ENCODE data around the gene KIF17. TPM values are rescaled to one million over a fixed set of nuclear protein-coding genes. Genes with fewer than 3 reads are reported as not detected.

KIF17 gene
- polyA plus RNA-seq, 4 donors, result 1.3 to 2.7 (median 2.4) TPM

GRCh38 chr1:20644416-20644815 lies 73.4 kb downstream of the KIF17 start:
- no peak overlapping the region for H3K4me3 ChIP-seq (ENCODE audit: low read depth in 1 of 3, low read length in 3 of 3)
- 94 to 96% (median 95%) methylated on average over 13 of the region's 13 CpGs for WGBS, 3 donors
- peaks cover 8 to 73% (median 30%) of the 10 kb centered on the region in 3 donors for H3K36me3 ChIP-seq (ENCODE audit: control insufficient read depth in 3 of 3, insufficient read depth in 2 of 3, low read depth in 1 of 3, low read length in 3 of 3)
- no peak overlapping the region for H3K27ac ChIP-seq (ENCODE audit: low read depth in 1 of 3, low read length in 2 of 3)
- no peaks in the 10 kb centered on the region for H3K27me3 ChIP-seq (ENCODE audit: control insufficient read depth in 3 of 3, insufficient read depth in 3 of 3, low read length in 3 of 3)
- no peak for DNase-seq
- no peak for FAIRE-seq
- H3K9me3 ChIP-seq (ENCODE audit: control insufficient read depth in 2 of 2, insufficient read depth in 1 of 2, low read depth in 1 of 2, low read length in 1 of 2), result no peaks in the 10 kb centered on the region
- no peaks in the 10 kb centered on the region for H3K4me1 ChIP-seq (ENCODE audit: control insufficient read depth in 3 of 3, insufficient read depth in 2 of 3, low read depth in 1 of 3, low read length in 2 of 3)

DNA sequence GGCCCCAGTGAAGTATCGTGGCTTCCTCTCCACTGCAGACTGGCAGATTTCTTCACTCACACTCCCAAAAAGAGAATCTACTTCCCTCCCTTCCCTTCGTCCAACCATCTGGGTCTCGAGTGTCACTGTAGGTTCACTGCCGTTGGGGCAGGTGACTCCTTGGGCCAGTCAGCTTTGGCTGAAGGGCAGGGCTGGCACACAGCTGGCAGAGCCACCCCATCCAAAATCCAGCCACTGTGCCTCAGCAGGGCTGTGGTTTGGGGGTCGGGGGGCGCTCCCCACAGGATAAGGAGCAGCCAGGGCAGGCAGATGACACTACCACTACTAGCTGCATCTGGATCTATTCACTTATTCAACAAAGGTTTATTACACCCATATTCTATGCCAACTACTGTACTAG lies 74.7 kb downstream of the KIF17 start:
- H3K9me3 ChIP-seq (ENCODE audit: control insufficient read depth in 2 of 2, insufficient read depth in 1 of 2, low read depth in 1 of 2, low read length in 1 of 2), result no peaks in the 10 kb centered on the region
- H3K4me1 ChIP-seq (ENCODE audit: control insufficient read depth in 3 of 3, insufficient read depth in 2 of 3, low read depth in 1 of 3, low read length in 2 of 3), result no peaks in the 10 kb centered on the region
- H3K4me3 ChIP-seq (ENCODE audit: low read depth in 1 of 3, low read length in 3 of 3), result no peak overlapping the region
- H3K36me3 ChIP-seq (ENCODE audit: control insufficient read depth in 3 of 3, insufficient read depth in 2 of 3, low read depth in 1 of 3, low read length in 3 of 3), result peaks cover 5 to 70% (median 24%) of the 10 kb centered on the region in 3 donors
- H3K27me3 ChIP-seq (ENCODE audit: control insufficient read depth in 3 of 3, insufficient read depth in 3 of 3, low read length in 3 of 3), result no peaks in the 10 kb centered on the region
- no peak overlapping the region for H3K27ac ChIP-seq (ENCODE audit: low read depth in 1 of 3, low read length in 2 of 3)
- FAIRE-seq (no peak), DNase-seq (no peak)
- WGBS, 3 donors, result 69 to 88% (median 79%) methylated on average over 6 of the region's 6 CpGs

- Histone ChIP-seq H3K27ac (ENCODE audit: low read depth in 1 of 3, low read length in 2 of 3) (no peak overlapping the region), H3K4me3 (ENCODE audit: low read depth in 1 of 3, low read length in 3 of 3) (no peak overlapping the region), H3K9me3 (ENCODE audit: control insufficient read depth in 2 of 2, insufficient read depth in 1 of 2, low read depth in 1 of 2, low read length in 1 of 2) (no peaks in the 10 kb centered on the region), H3K4me1 (ENCODE audit: control insufficient read depth in 3 of 3, insufficient read depth in 2 of 3, low read depth in 1 of 3, low read length in 2 of 3) (no peaks in the 10 kb centered on the region), H3K27me3 (ENCODE audit: control insufficient read depth in 3 of 3, insufficient read depth in 3 of 3, low read length in 3 of 3) (no peaks in the 10 kb centered on the region), H3K36me3 (ENCODE audit: control insufficient read depth in 3 of 3, insufficient read depth in 2 of 3, low read depth in 1 of 3, low read length in 3 of 3) (peaks cover 5 to 71% (median 21%) of the 10 kb centered on the region in 3 donors)
- 81 to 93% (median 83%) methylated on average over 10 of the region's 10 CpGs for WGBS, 3 donors
- FAIRE-seq, result no peak
- no peak for DNase-seq
Observed at GRCh38 chr1:20641975-20642374, 75.8 kb downstream of the KIF17 start.

DNA sequence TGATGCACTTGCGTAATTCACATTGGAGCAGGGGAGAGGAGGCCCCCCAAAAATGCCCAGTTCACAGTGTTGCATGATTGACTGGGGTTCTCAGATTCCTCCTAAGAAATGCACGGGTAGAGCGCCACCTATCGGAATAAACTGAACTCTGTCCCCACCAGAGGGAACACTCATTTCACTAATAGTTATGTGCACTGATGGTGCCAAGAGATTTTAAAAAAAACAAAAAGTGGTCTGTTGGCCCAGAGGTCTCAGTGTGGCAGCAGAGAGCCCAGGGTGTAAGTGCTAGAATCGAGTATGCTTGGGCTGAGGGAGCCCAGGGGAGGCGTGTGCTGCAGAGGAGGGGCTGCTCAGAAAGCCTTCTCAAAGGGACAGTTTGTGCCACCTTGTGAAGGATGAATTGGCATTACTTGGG lies 77.6 kb downstream of the KIF17 start:
- Histone ChIP-seq H3K9me3 (ENCODE audit: control insufficient read depth in 2 of 2, insufficient read depth in 1 of 2, low read depth in 1 of 2, low read length in 1 of 2) (no peaks in the 10 kb centered on the region), H3K4me1 (ENCODE audit: control insufficient read depth in 3 of 3, insufficient read depth in 2 of 3, low read depth in 1 of 3, low read length in 2 of 3) (no peaks in the 10 kb centered on the region), H3K27me3 (ENCODE audit: control insufficient read depth in 3 of 3, insufficient read depth in 3 of 3, low read length in 3 of 3) (no peaks in the 10 kb centered on the region), H3K36me3 (ENCODE audit: control insufficient read depth in 3 of 3, insufficient read depth in 2 of 3, low read depth in 1 of 3, low read length in 3 of 3) (peaks cover 2 to 69% (median 16%) of the 10 kb centered on the region in 3 donors), H3K4me3 (ENCODE audit: low read depth in 1 of 3, low read length in 3 of 3) (no peak overlapping the region), H3K27ac (ENCODE audit: low read depth in 1 of 3, low read length in 2 of 3) (no peak overlapping the region)
- 24 to 29% (median 28%) methylated on average over 6 of the region's 6 CpGs for WGBS, 3 donors
- FAIRE-seq (no peak), DNase-seq (peak; percentile 54 to 67)

DNA sequence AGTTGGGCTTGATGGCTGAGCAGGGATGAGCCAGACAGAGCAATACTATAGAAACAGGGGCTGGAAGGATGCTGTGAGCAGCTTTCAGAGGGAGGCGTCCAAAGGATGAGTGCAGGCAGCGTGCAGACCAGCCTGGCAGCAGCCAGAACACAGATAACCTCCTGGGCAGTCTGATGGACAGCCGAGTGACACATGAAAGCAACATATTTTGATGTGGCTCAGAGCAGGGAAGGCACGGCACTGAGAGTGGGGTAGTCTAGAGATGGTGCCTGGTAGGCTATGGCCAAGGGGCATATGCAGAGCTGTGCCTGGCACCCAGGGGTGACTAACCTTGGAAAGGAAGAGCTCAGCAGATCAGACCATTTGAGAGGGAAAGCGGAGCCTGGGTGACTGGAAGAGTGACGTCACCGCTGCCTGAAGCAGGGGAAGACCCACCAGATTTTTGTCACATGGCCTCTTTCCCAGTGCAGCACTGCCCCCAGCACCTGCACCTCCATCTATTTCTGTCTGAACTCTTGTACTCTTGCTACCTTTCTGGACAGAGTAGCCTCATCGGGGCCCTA lies 80.9 kb downstream of the KIF17 start:
- 89 to 93% (median 90%) methylated on average over 8 of the region's 8 CpGs for WGBS, 3 donors
- FAIRE-seq, result no peak
- peaks cover 3 to 11% (median 5%) of the 10 kb centered on the region in 3 donors for H3K4me1 ChIP-seq (ENCODE audit: control insufficient read depth in 3 of 3, insufficient read depth in 2 of 3, low read depth in 1 of 3, low read length in 2 of 3)
- peaks cover 0 to 49% (median 6%) of the 10 kb centered on the region in 3 donors for H3K36me3 ChIP-seq (ENCODE audit: control insufficient read depth in 3 of 3, insufficient read depth in 2 of 3, low read depth in 1 of 3, low read length in 3 of 3)
- DNase-seq, result no peak
- H3K4me3 ChIP-seq (ENCODE audit: low read depth in 1 of 3, low read length in 3 of 3), result no peak overlapping the region
- no peaks in the 10 kb centered on the region for H3K9me3 ChIP-seq (ENCODE audit: control insufficient read depth in 2 of 2, insufficient read depth in 1 of 2, low read depth in 1 of 2, low read length in 1 of 2)
- H3K27me3 ChIP-seq (ENCODE audit: control insufficient read depth in 3 of 3, insufficient read depth in 3 of 3, low read length in 3 of 3), result no peaks in the 10 kb centered on the region
- H3K27ac ChIP-seq (ENCODE audit: low read depth in 1 of 3, low read length in 2 of 3), result no peak overlapping the region

- FAIRE-seq (no peak), DNase-seq (peak; percentile 44 to 50)
- H3K36me3 ChIP-seq (ENCODE audit: control insufficient read depth in 3 of 3, insufficient read depth in 2 of 3, low read depth in 1 of 3, low read length in 3 of 3), result peaks cover 0 to 29% (median 6%) of the 10 kb centered on the region in 3 donors
- H3K27me3 ChIP-seq (ENCODE audit: control insufficient read depth in 3 of 3, insufficient read depth in 3 of 3, low read length in 3 of 3), result peaks cover 0 to 2% (median 0%) of the 10 kb centered on the region in 3 donors
- peaks cover 3 to 11% (median 5%) of the 10 kb centered on the region in 3 donors for H3K4me1 ChIP-seq (ENCODE audit: control insufficient read depth in 3 of 3, insufficient read depth in 2 of 3, low read depth in 1 of 3, low read length in 2 of 3)
- H3K4me3 ChIP-seq (ENCODE audit: low read depth in 1 of 3, low read length in 3 of 3), result peak overlapping the region; percentile 40 to 96 (median 75)
- H3K27ac ChIP-seq (ENCODE audit: low read depth in 1 of 3, low read length in 2 of 3), result no peak overlapping the region
- no peaks in the 10 kb centered on the region for H3K9me3 ChIP-seq (ENCODE audit: control insufficient read depth in 2 of 2, insufficient read depth in 1 of 2, low read depth in 1 of 2, low read length in 1 of 2)
- WGBS, 3 donors, result 7 to 8% (median 8%) methylated on average over 4 of the region's 4 CpGs
Observed at GRCh38 chr1:20634594-20635084, 83.2 kb downstream of the KIF17 start.

- DNase-seq (peak in 1 of 2 donors; percentile 16), FAIRE-seq (no peak)
- WGBS, 3 donors, result 0 to 2% (median 1%) methylated on average over 11 of the region's 11 CpGs
Observed at GRCh38 chr1:20634065-20634593, 83.7 kb downstream of the KIF17 start.

GRCh38 chr1:20633190-20634064 lies 84.4 kb downstream of the KIF17 start, which contains the start of gene PINK1:
Gene PINK1, plus strand, starts transcription at chr1:20633458. Its CDS starts 91 bp downstream, at chr1:20633549.
- peaks cover 0 to 2% (median 0%) of the 10 kb centered on the region in 3 donors for H3K27me3 ChIP-seq (ENCODE audit: control insufficient read depth in 3 of 3, insufficient read depth in 3 of 3, low read length in 3 of 3)
- H3K9me3 ChIP-seq (ENCODE audit: control insufficient read depth in 2 of 2, insufficient read depth in 1 of 2, low read depth in 1 of 2, low read length in 1 of 2), result no peaks in the 10 kb centered on the region
- WGBS, 3 donors, result 0 to 1% (median 1%) methylated on average over 46 to 93 of the region's 93 CpGs
- H3K4me1 ChIP-seq (ENCODE audit: control insufficient read depth in 3 of 3, insufficient read depth in 2 of 3, low read depth in 1 of 3, low read length in 2 of 3), result peaks cover 3 to 11% (median 5%) of the 10 kb centered on the region in 3 donors
- H3K36me3 ChIP-seq (ENCODE audit: control insufficient read depth in 3 of 3, insufficient read depth in 2 of 3, low read depth in 1 of 3, low read length in 3 of 3), result peaks cover 0 to 19% (median under 1%) of the 10 kb centered on the region in 3 donors
- DNase-seq (peak; percentile 88 to 96), FAIRE-seq (no peak)
- peak within 1 kb of the TSS; percentile 68 to 96 (median 75) for H3K4me3 ChIP-seq (ENCODE audit: low read depth in 1 of 3, low read length in 3 of 3)
- H3K27ac ChIP-seq (ENCODE audit: low read depth in 1 of 3, low read length in 2 of 3), result peak within 1 kb of the TSS; percentile 76 to 95 (median 87)

More at GRCh38 chr1:20634065-20634593, 83.7 kb downstream of the KIF17 start:
- peaks cover 3 to 11% (median 5%) of the 10 kb centered on the region in 3 donors for H3K4me1 ChIP-seq (ENCODE audit: control insufficient read depth in 3 of 3, insufficient read depth in 2 of 3, low read depth in 1 of 3, low read length in 2 of 3)
- peaks cover 0 to 25% (median 6%) of the 10 kb centered on the region in 3 donors for H3K36me3 ChIP-seq (ENCODE audit: control insufficient read depth in 3 of 3, insufficient read depth in 2 of 3, low read depth in 1 of 3, low read length in 3 of 3)
- H3K27me3 ChIP-seq (ENCODE audit: control insufficient read depth in 3 of 3, insufficient read depth in 3 of 3, low read length in 3 of 3), result peaks cover 0 to 2% (median 0%) of the 10 kb centered on the region in 3 donors
- H3K4me3 ChIP-seq (ENCODE audit: low read depth in 1 of 3, low read length in 3 of 3), result peak overlapping the region; percentile 40 to 96 (median 75)
- peak overlapping the region in 2 of 3 donors; percentile 25 to 76 for H3K27ac ChIP-seq (ENCODE audit: low read depth in 1 of 3, low read length in 2 of 3)
- H3K9me3 ChIP-seq (ENCODE audit: control insufficient read depth in 2 of 2, insufficient read depth in 1 of 2, low read depth in 1 of 2, low read length in 1 of 2), result no peaks in the 10 kb centered on the region
